Keratinocyte (primary cell): ENCODE results near the gene CDH15. TPM values are rescaled to one million over a fixed set of nuclear protein-coding genes. Genes with fewer than 3 reads are reported as not detected.

Experiments
- DNase-seq: peaks from one replicate; pipeline ENCODE4 v3.0.0-alpha.2; 2011; ENCODE audit warnings: low read depth, missing footprints, low spot score
- FAIRE-seq: peaks from 2 replicates; lab custom pipeline; 2011; peaks lifted over from hg19 to GRCh38; lab: Jason Lieb, UNC
- H2AFZ ChIP-seq: 2 replicates; pipeline ENCODE4 v1.6.0; 2012; ENCODE audit warnings: low read length, control low read depth, inconsistent platforms; ENCODE audit not compliant: control insufficient read depth
- H3K27ac ChIP-seq: 2 replicates; pipeline ENCODE4 v1.5.1; 2011; ENCODE audit warnings: low read length; ENCODE audit not compliant: control insufficient read depth, insufficient read depth
- H3K27me3 ChIP-seq: 3 replicates; pipeline ENCODE4 v1.6.0; 2011; ENCODE audit warnings: low read length; ENCODE audit not compliant: control insufficient read depth, insufficient read depth; ENCODE audit errors: extremely low read depth
- H3K36me3 ChIP-seq, 2 experiments: 2 replicates in 1 of 2; 3 replicates in 1 of 2; pipeline ENCODE4 v1.5.1; 2011; ENCODE audit warnings: low read length in 2 of 2, mild to moderate bottlenecking in 1 of 2; ENCODE audit not compliant: control insufficient read depth in 2 of 2, insufficient read depth in 2 of 2; ENCODE audit errors: extremely low read depth in 1 of 2
- H3K4me1 ChIP-seq: 3 replicates; pipeline ENCODE4 v1.5.1; 2011; ENCODE audit warnings: low read length; ENCODE audit not compliant: control insufficient read depth, insufficient read depth; ENCODE audit errors: extremely low read depth
- H3K4me2 ChIP-seq: 3 replicates; pipeline ENCODE4 v1.6.0; 2011; ENCODE audit warnings: low read depth, low read length; ENCODE audit not compliant: control insufficient read depth, insufficient read depth; ENCODE audit errors: extremely low read depth
- H3K4me3 ChIP-seq, 3 experiments: fragments of 200-600 bp in 1 of 3; sonication (generic) in 1 of 3; 2 replicates in 2 of 3; 3 replicates in 1 of 3; pipeline ENCODE4 v1.5.1; 2011 to 2016; ENCODE audit warnings: low read length in 3 of 3, mild to moderate bottlenecking in 3 of 3, control low read depth in 2 of 3, inconsistent platforms in 1 of 3, low read depth in 1 of 3, mixed read lengths in 1 of 3, mixed run types in 1 of 3, moderate library complexity in 1 of 3; ENCODE audit not compliant: control insufficient read depth in 2 of 3, insufficient read depth in 2 of 3; ENCODE audit errors: extremely low read depth in 1 of 3
- H3K79me2 ChIP-seq: 2 replicates; pipeline ENCODE4 v1.6.0; 2012; ENCODE audit warnings: low read length; ENCODE audit not compliant: control insufficient read depth, insufficient read depth
- H3K9ac ChIP-seq: 3 replicates; pipeline ENCODE4 v1.6.0; 2011; ENCODE audit warnings: low read length; ENCODE audit not compliant: control insufficient read depth, insufficient read depth; ENCODE audit errors: extremely low read depth
- H3K9me1 ChIP-seq: 3 replicates; pipeline ENCODE4 v1.6.0; 2011; ENCODE audit warnings: low read length; ENCODE audit not compliant: control insufficient read depth, insufficient read depth; ENCODE audit errors: extremely low read depth
- H3K9me3 ChIP-seq: 2 replicates; pipeline ENCODE4 v1.5.1; 2012; ENCODE audit warnings: low read depth, low read length; ENCODE audit not compliant: control insufficient read depth
- H4K20me1 ChIP-seq: 3 replicates; pipeline ENCODE4 v1.6.0; 2011; ENCODE audit warnings: low read length; ENCODE audit not compliant: control insufficient read depth, insufficient read depth; ENCODE audit errors: extremely low read depth
- EZH2 ChIP-seq: IDR thresholded peaks from one replicate; pipeline ENCODE4 v1.6.1; 2012; ENCODE audit warnings: inconsistent platforms, mild to moderate bottlenecking, low read length, moderate library complexity
- dilution Hi-C: fragments of 300-500 bp; cut with MboI; formaldehyde crosslinking; loops from one replicate; pipeline ENCODE4 v1.7.0; 2020; ENCODE audit warnings: low sequenced_read_pairs; ENCODE audit not compliant: extremely low pct_ligation_motif_present
- polyA plus RNA-seq, 5 experiments: library from polyadenylated mRNA; depleted of rRNA in 3 of 5; stranded (reverse) in 3 of 5; stranded (forward) in 1 of 5; unstranded in 1 of 5; fragments of >200 nt; gene quantifications; 1 replicate in 1 of 5; 2 replicates in 3 of 5; 3 replicates in 1 of 5; pipeline versions ENCODE4 v1.2.1 to v1.2.3, GENCODE V29; 2011 to 2012; ENCODE audit warnings: missing spikeins in 2 of 5, low read depth in 1 of 5, low replicate concordance in 1 of 5
- TF ChIP-seq, protein P1 (sequence below), 3 experiments: IDR thresholded peaks in 1 of 3; conservative IDR thresholded peaks in 1 of 3; optimal IDR thresholded peaks in 1 of 3; 2 replicates in 2 of 3; 3 replicates in 1 of 3; pipeline versions ENCODE3 to v1.5.1; 2011; ENCODE audit warnings: low read length in 3 of 3, mild to moderate bottlenecking in 3 of 3, moderate library complexity in 2 of 3, control low read depth in 1 of 3, inconsistent platforms in 1 of 3; ENCODE audit not compliant: insufficient read depth in 2 of 3; ENCODE audit errors: extremely low read depth in 1 of 3

CDH15 gene
- polyA plus RNA-seq, 1 donor (not counting 4 experiments of a cell fraction or from before 2014, with no cell fraction given) = not detected

GRCh38 chr16:89207993-89208392 lies 36.4 kb downstream of the CDH15 start:
- Histone ChIP-seq H3K9ac (no peak overlapping the region), H3K4me3 (no peak overlapping the region), H3K4me1 (no peaks in the 10 kb centered on the region), H4K20me1 (no peaks in the 10 kb centered on the region), H3K4me2 (no peak overlapping the region), H3K9me3 (no peaks in the 10 kb centered on the region), H3K27me3 (peaks cover 2% of the 10 kb centered on the region), H3K36me3 (no peaks in the 10 kb centered on the region), H3K27ac (no peak overlapping the region), H2AFZ (no peak overlapping the region), H3K79me2 (no peaks in the 10 kb centered on the region), H3K9me1 (no peaks in the 10 kb centered on the region)
- dilution Hi-C loops = no loop called here
- TF ChIP-seq, protein P1, sequence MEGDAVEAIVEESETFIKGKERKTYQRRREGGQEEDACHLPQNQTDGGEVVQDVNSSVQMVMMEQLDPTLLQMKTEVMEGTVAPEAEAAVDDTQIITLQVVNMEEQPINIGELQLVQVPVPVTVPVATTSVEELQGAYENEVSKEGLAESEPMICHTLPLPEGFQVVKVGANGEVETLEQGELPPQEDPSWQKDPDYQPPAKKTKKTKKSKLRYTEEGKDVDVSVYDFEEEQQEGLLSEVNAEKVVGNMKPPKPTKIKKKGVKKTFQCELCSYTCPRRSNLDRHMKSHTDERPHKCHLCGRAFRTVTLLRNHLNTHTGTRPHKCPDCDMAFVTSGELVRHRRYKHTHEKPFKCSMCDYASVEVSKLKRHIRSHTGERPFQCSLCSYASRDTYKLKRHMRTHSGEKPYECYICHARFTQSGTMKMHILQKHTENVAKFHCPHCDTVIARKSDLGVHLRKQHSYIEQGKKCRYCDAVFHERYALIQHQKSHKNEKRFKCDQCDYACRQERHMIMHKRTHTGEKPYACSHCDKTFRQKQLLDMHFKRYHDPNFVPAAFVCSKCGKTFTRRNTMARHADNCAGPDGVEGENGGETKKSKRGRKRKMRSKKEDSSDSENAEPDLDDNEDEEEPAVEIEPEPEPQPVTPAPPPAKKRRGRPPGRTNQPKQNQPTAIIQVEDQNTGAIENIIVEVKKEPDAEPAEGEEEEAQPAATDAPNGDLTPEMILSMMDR (optimal IDR thresholded peaks at IDR 0.05 in 1 of 3, IDR thresholded peaks at IDR 0.05 in 1 of 3, conservative IDR thresholded peaks at IDR 0.05 in 1 of 3; ENCODE audit: extremely low read depth in 1 of 3, insufficient read depth in 2 of 3, low read length in 3 of 3) = no peak
- TF ChIP-seq EZH2 = no peak
- DNase-seq (no peak), FAIRE-seq (no peak)

- no peaks in the 10 kb centered on the region for H3K9me1 ChIP-seq
- no peaks in the 10 kb centered on the region for H3K27me3 ChIP-seq
- H2AFZ ChIP-seq = no peak overlapping the region
- no peak overlapping the region for H3K27ac ChIP-seq
- H3K36me3 ChIP-seq = no peaks in the 10 kb centered on the region
- TF ChIP-seq EZH2 = no peak
- TF ChIP-seq, protein P1 (optimal IDR thresholded peaks at IDR 0.05 in 1 of 3, IDR thresholded peaks at IDR 0.05 in 1 of 3, conservative IDR thresholded peaks at IDR 0.05 in 1 of 3; ENCODE audit: extremely low read depth in 1 of 3, insufficient read depth in 2 of 3, low read length in 3 of 3) = no peak
- DNase-seq (no peak), FAIRE-seq (no peak)
- dilution Hi-C loops = no loop called here
- no peaks in the 10 kb centered on the region for H3K4me1 ChIP-seq
- H3K4me2 ChIP-seq = no peak overlapping the region
- no peak overlapping the region for H3K4me3 ChIP-seq
- no peaks in the 10 kb centered on the region for H3K79me2 ChIP-seq
- H4K20me1 ChIP-seq = no peaks in the 10 kb centered on the region
- no peaks in the 10 kb centered on the region for H3K9me3 ChIP-seq
- H3K9ac ChIP-seq = no peak overlapping the region
These were observed 38.0 kb downstream of the CDH15 start for GRCh38 chr16:89209522-89210044.
